IMR-90 (cell line): ENCODE results near the gene CADM1.

Experiments used
- MXI1 ChIP-seq: IDR thresholded peaks from 2 replicates; pipeline ENCODE4 v1.6.1; 2012; ENCODE audit warnings: low read depth, mild to moderate bottlenecking, low read length, moderate library complexity, borderline replicate concordance
- POLR2A ChIP-seq: IDR thresholded peaks from 2 replicates; pipeline ENCODE4 v1.6.1; 2012; ENCODE audit warnings: mild to moderate bottlenecking, low read depth, low read length
- SMC3 ChIP-seq: fragments of 150-350 bp; IDR thresholded peaks from 2 replicates; pipeline ENCODE4 v1.6.1; 2016; ENCODE audit warnings: low read depth, mild to moderate bottlenecking, antibody characterized with exemption, low read length, moderate library complexity
- TF ChIP-seq, protein P1 (sequence below): conservative IDR thresholded peaks from 2 replicates; pipeline ENCODE4 v1.5.1; 2012; ENCODE audit warnings: mild to moderate bottlenecking, low read depth, low read length, improper control_type of control experiment
- TF ChIP-seq, protein P2 (sequence below): fragments of 150-350 bp; IDR thresholded peaks from 2 replicates; pipeline ENCODE4 v1.6.1; 2017; ENCODE audit warnings: mild to moderate bottlenecking, antibody characterized with exemption, low read length, low read depth

DNA sequence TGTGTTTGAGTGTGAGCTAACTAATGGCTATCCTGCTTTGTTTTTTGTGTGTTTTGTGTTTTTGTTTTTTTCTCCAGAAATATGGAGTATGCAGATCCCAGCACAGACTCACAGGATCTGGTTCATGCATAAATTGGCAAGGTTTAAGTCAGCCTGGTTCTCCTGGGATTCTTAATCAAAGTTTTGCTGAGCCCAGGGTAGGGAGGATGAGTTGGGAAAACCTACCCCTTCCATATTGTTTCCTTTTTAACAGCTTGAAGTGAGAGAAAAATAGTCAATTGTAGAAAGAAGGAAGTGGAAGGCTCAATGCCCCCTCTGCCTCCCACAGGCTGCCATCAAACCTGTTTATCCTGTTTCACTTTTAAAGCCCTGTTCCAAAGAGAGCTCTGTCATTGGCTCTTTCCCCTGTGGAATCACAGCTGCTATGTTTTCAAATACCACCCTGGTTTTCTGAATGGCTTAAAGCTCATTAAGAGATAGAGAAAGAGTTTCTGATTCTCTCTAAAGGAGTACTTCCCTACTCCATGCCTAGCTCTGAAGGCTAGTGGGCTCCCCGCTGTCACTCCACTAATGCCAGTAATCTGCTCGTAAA lies 23.4 kb upstream of the CADM1 start:
- TF ChIP-seq MXI1 (no peak), POLR2A (no peak), SMC3 (no peak)
- TF ChIP-seq, protein P1, sequence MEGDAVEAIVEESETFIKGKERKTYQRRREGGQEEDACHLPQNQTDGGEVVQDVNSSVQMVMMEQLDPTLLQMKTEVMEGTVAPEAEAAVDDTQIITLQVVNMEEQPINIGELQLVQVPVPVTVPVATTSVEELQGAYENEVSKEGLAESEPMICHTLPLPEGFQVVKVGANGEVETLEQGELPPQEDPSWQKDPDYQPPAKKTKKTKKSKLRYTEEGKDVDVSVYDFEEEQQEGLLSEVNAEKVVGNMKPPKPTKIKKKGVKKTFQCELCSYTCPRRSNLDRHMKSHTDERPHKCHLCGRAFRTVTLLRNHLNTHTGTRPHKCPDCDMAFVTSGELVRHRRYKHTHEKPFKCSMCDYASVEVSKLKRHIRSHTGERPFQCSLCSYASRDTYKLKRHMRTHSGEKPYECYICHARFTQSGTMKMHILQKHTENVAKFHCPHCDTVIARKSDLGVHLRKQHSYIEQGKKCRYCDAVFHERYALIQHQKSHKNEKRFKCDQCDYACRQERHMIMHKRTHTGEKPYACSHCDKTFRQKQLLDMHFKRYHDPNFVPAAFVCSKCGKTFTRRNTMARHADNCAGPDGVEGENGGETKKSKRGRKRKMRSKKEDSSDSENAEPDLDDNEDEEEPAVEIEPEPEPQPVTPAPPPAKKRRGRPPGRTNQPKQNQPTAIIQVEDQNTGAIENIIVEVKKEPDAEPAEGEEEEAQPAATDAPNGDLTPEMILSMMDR, result no peak
- TF ChIP-seq, protein P2, sequence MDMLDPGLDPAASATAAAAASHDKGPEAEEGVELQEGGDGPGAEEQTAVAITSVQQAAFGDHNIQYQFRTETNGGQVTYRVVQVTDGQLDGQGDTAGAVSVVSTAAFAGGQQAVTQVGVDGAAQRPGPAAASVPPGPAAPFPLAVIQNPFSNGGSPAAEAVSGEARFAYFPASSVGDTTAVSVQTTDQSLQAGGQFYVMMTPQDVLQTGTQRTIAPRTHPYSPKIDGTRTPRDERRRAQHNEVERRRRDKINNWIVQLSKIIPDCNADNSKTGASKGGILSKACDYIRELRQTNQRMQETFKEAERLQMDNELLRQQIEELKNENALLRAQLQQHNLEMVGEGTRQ, result no peak
